NB4 (cell line): ENCODE data around the gene NRG4.

Experiments used
- CTCF ChIP-seq: IDR thresholded peaks from one replicate; pipeline ENCODE4 v1.5.1; 2012; ENCODE audit warnings: low read depth, low read length
- POLR2A ChIP-seq: IDR thresholded peaks from 2 replicates; pipeline ENCODE4 v1.6.1; 2011; ENCODE audit warnings: mild to moderate bottlenecking; ENCODE audit not compliant: insufficient read length; ENCODE audit errors: extremely low read depth

GRCh38 chr15:75955720-75956119 lies 56.5 kb downstream of the NRG4 start:
- TF ChIP-seq CTCF (no peak), POLR2A (no peak)
